ENCODE data around the gene CHD5.

The CHD5 gene

GRCh38 chr1:6174621-6175410, 5.3 kb downstream of the CHD5 start:
- no peak for DNase-seq (ENCODE audit: low read depth, low spot score)

- no peak for DNase-seq (ENCODE audit: low read depth, low spot score)
These were observed 7.6 kb downstream of the CHD5 start for GRCh38 chr1:6172549-6172948.

GRCh38 chr1:6171548-6172124, 8.5 kb downstream of the CHD5 start:
- DNase-seq (ENCODE audit: low read depth, low spot score) = no peak

- DNase-seq (ENCODE audit: low read depth, low spot score) = no peak
These were observed 9.3 kb downstream of the CHD5 start for GRCh38 chr1:6170742-6171201.

GRCh38 chr1:6170116-6170741, 9.9 kb downstream of the CHD5 start:
- DNase-seq (ENCODE audit: low read depth, low spot score) = no peak

GRCh38 chr1:6168947-6169586, 11.1 kb downstream of the CHD5 start:
- DNase-seq (ENCODE audit: low read depth, low spot score) = no peak

GRCh38 chr1:6167391-6168303, 12.5 kb downstream of the CHD5 start:
- no peak for DNase-seq (ENCODE audit: low read depth, low spot score)

GRCh38 chr1:6166655-6167390, 13.3 kb downstream of the CHD5 start:
- no peak for DNase-seq (ENCODE audit: low read depth, low spot score)

- DNase-seq (ENCODE audit: low read depth, low spot score) = no peak
These were observed 13.9 kb downstream of the CHD5 start for GRCh38 chr1:6166221-6166620.

- no peak for DNase-seq (ENCODE audit: low read depth, low spot score)
These were observed 14.6 kb downstream of the CHD5 start for GRCh38 chr1:6165441-6165985.

- no peak for DNase-seq (ENCODE audit: low read depth, low spot score)
These were observed 15.1 kb downstream of the CHD5 start for GRCh38 chr1:6165027-6165426.

GRCh38 chr1:6163973-6164617, 16.0 kb downstream of the CHD5 start:
- DNase-seq (ENCODE audit: low read depth, low spot score) = no peak

GRCh38 chr1:6163191-6163972, 16.7 kb downstream of the CHD5 start:
- no peak for DNase-seq (ENCODE audit: low read depth, low spot score)

GRCh38 chr1:6162773-6163172, 17.3 kb downstream of the CHD5 start:
- no peak for DNase-seq (ENCODE audit: low read depth, low spot score)

- no peak for DNase-seq (ENCODE audit: low read depth, low spot score)
These were observed 17.8 kb downstream of the CHD5 start for GRCh38 chr1:6162341-6162740.

GRCh38 chr1:6158181-6158580, 21.9 kb downstream of the CHD5 start:
- no peak for DNase-seq (ENCODE audit: low read depth, low spot score)

- DNase-seq (ENCODE audit: low read depth, low spot score) = no peak
These were observed 22.5 kb downstream of the CHD5 start for GRCh38 chr1:6157528-6158174.

- DNase-seq (ENCODE audit: low read depth, low spot score) = no peak
These were observed 23.0 kb downstream of the CHD5 start for GRCh38 chr1:6157132-6157527.
